Ammon's horn (tissue), 1 donor: ENCODE measurements around the gene FHIP2A.
"Not testable (repeated sequence)": the region's sequence is repeated elsewhere in the genome, so short reads cannot be mapped to it uniquely, and the experiment has no call there.

Experiments used
- DNase-seq: peaks from one replicate; pipeline ENCODE4 v3.0.0-alpha.2; 2016; ENCODE audit warnings: low spot score

FHIP2A gene

DNA sequence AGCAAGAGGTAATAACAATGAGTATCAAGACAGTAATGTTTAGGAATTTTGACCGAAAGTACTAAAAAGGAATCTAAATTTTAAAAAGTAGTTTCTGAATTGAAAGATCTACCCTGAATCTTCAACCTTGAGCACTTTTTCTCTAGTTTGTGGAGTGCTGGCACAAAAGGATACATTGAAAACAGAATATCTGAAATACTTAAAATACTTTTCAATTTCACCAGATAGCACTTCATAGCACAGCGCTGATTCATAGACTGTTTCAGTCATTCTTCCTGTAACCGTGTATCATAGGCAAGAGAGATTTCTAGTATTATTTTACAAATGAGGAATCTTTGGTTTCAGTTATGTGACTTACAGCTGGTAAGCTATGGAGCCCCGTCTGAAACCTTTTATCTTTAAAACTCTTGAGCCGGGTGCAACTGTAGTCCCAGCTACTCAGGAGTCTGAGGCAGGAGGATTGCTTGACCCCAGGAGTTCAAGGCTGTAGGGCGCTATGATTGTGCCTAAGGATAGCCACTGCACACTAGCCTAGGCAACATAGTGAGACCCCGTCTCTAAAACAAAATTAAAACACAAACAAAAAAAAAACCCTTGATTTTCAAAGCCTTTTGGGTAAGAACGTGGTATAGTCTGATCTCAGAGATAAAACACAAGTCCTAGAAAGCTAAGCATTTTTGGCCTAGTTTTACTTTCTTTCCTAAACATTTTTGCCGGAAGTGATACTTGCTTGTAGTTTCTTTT lies 35.1 kb downstream of the FHIP2A start:
- DNase-seq, result no peak

DNA sequence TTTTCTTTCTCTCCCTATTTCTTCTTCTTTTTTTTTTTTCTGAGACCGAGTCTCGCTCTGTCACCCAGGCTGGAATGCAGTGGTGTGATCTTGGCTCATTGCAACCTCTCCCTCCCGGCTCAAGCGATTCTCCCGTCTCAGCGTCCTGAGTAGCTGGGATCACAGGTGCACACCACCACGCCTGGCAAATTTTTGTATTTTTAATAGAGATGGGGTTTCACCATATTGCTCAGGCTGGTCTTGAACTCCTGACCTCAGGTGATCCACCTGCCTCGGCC lies 35.6 kb downstream of the FHIP2A start:
- not testable (repeated sequence) for DNase-seq

DNA sequence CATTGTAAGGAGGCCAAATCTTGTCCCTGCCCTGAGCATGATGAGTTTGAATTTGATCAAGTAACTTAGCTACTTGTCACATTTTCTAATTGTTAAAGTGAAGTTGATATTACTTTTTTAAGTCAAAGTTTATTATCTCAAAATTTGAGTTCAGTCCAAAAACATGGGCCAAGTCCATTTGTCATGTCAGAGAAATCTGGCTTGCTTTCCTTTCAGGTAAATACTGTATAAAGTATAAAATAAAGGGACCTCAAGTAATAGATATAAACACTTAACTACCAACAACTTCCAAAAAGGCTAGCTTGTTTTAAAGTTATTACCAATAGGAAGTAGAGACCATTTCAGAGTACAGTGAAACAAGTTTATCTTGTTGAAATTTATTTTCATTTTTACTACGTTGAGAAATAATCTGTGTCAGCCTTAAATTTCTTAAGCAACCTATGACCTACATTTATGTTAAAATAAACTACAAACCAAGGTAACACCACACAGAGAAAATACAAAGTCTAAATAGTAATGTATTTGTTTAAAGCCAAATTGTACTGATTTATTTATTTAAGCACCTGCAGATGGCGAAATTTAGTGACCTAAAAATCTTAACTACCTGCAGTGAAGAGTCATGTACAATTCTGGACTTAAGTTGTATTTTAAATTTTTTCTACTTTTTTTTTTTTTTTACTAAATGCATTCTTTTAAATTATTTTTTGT lies 36.5 kb downstream of the FHIP2A start:
- DNase-seq, result no peak

DNA sequence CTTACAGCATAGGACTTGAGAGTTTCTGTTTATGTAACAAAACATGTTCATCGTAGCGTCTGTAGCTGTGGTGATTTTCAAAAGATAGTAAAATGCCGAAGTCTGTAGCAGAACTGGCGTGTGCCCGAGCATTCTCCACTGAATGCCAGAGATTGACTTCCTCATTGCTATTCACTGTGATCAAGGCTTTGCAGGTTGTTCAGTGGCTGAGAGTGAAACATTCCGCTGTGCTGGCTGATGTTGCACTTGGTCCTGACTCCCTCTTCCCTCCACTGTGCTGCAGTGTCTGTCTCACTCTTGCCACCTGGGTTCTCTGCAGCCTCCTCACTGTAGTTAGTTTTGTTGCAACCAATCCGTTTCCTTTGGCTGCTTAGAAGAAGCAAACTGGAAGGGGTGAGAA lies 37.6 kb downstream of the FHIP2A start:
- DNase-seq, result peak; percentile 19

DNA sequence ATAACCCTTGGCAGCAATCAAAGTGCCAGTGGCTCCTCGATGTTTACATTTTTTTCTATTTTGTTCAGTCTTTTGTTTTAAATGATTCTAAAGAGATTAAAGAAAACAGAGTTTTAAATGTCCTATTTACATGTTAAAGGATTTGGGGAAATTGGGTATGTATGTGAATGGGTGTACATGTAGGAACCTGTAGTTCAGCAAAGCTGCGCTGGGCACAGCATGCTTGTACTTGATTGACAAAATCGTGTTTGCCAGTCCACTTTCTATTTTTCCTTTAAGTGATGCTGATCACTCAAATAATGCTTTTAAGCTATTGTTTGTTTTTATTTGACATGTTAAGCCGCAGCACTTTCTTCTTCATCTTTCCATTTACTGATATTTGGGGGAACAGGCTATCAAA lies 40.9 kb downstream of the FHIP2A start:
- DNase-seq, result no peak

DNA sequence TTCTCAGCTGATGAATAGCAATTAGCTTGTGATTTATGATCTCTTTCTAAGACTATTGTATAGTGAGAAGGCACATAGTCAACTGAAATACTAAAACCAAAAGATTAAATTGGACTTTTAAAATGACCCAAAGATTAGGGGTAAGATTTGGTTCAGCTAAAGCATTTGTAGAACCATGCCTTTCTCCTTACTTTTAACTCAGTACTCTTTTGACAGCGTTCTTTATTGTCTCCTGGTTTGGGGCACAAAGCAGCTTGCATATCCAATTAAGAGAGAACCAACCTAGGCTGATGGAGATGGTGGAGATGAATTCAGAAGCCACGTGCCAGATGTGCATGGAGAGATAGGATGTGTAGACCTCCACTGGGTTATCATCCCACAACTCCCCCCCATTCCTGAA lies 45.8 kb downstream of the FHIP2A start:
- no peak for DNase-seq

DNA sequence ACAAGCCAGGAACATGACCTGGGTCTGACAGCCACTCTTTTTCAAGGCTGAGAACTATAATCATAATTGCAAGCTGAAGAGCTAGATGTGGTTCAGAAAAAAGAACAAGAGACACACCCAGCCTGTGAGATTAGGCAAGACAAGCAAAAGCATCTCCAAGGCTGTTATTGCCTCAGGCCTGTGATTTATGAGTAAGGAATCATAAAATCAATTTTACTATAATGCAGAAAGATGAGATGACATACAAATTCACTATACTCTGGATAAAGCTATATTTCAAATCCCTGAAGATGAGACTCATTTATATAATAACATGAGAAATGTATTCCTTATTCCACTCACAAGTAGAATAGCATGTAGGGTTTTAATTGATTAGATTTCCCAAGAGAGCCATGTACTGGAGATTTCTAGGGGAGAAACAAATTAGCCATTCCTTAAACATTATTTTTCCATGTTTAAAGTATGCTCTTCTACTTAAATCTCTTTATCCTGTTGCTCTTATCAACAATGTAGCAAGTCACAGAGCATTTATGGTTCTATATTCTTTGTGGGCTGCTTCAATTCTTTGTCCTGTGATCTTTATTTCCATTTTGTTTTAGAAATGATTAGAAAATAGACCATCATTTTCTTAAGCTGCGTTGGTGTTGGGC lies 47.4 kb downstream of the FHIP2A start:
- DNase-seq, result no peak

DNA sequence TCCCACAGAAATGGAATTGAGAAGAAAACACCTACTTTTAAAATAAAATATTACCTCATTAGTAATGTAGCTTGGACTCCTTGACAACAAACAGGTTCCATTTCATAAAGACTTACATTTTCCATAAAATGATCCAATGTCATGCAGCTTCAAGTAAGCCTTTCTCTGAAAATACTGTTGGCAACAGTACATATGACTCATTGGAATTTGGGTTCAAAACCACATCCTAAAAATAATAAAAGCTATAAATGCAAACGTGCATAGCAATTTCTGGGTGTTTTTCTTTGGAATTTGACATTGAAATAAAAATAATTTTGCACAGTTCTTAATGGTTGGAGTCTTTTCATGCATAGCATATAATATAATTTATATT lies 47.9 kb downstream of the FHIP2A start:
- DNase-seq, result no peak

DNA sequence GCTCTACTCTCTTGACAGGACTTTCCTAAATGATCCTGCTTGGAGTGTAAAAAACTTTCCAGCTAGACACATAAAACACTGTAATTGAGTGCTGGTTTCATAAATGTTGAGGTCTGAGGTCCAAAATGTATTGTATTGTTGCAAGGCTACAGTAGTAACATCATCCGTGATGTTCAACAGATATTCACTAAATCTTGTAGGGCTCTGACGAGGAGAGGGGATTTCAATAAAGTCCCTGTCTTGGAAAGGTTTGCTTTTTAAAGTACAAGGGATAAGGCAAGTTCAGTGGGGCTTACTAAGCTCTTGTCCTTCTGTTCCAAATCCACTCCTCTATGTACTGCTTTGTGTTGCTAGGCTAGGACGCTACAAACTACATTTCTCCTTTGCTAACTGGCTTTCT lies 48.9 kb downstream of the FHIP2A start:
- DNase-seq, result no peak

DNA sequence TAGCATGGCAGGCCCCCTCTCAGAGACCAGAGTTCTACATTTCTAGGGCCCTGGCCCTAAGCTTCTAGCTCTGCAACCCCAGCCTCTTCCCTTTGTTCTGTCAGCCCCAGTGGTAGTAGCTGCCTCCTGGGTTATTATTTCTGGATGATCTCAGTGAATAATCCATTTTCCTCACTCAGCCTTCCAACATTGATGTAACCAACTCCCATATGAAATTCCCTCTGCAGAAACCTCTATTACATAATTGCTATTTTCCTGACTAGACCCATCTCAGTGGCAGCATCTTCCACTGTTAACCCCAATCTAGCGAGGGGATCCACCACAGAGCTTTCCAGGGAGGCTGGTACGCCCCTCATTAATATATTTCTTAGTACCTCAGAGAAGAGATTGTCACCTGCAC lies 49.8 kb downstream of the FHIP2A start:
- DNase-seq, result no peak
